Measurements from ENCODE around the gene SBNO1.

SBNO1 gene

DNA sequence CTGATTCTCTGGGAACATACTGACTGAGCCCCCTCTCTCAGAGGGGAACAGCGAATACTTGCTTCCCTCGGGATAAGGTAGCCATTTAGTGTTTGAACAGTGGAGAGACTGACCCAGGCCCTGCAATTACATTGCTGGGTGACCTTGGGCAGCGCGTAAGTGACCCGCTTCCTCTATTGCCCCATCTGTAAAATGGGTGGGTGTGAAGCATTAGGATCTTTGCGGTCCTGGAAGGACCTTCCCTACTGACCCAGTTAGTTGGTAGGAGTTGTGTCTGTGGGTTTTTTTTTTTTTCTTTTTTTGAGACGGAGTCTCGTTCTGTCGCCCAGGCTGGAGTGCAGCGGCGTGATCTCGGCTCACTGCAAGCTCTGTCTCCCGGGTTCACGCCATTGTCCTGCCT is 18.0 kb upstream of the SBNO1 start:
- TF ChIP-seq, protein P1, sequence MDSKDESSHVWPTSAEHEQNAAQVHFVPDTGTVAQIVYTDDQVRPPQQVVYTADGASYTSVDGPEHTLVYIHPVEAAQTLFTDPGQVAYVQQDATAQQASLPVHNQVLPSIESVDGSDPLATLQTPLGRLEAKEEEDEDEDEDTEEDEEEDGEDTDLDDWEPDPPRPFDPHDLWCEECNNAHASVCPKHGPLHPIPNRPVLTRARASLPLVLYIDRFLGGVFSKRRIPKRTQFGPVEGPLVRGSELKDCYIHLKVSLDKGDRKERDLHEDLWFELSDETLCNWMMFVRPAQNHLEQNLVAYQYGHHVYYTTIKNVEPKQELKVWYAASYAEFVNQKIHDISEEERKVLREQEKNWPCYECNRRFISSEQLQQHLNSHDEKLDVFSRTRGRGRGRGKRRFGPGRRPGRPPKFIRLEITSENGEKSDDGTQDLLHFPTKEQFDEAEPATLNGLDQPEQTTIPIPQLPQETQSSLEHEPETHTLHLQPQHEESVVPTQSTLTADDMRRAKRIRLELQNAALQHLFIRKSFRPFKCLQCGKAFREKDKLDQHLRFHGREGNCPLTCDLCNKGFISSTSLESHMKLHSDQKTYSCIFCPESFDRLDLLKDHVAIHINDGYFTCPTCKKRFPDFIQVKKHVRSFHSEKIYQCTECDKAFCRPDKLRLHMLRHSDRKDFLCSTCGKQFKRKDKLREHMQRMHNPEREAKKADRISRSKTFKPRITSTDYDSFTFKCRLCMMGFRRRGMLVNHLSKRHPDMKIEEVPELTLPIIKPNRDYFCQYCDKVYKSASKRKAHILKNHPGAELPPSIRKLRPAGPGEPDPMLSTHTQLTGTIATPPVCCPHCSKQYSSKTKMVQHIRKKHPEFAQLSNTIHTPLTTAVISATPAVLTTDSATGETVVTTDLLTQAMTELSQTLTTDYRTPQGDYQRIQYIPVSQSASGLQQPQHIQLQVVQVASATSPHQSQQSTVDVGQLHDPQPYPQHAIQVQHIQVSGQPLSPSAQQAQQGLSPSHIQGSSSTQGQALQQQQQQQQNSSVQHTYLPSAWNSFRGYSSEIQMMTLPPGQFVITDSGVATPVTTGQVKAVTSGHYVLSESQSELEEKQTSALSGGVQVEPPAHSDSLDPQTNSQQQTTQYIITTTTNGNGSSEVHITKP (tag by site-specific recombination; IDR thresholded peaks at IDR 0.05) = no peak
- no peak for TF ChIP-seq ZNF658 (tag by site-specific recombination; IDR thresholded peaks at IDR 0.05)
- TF ChIP-seq RBAK (tag by site-specific recombination; IDR thresholded peaks at IDR 0.05) = no peak
- TF ChIP-seq, protein P2, sequence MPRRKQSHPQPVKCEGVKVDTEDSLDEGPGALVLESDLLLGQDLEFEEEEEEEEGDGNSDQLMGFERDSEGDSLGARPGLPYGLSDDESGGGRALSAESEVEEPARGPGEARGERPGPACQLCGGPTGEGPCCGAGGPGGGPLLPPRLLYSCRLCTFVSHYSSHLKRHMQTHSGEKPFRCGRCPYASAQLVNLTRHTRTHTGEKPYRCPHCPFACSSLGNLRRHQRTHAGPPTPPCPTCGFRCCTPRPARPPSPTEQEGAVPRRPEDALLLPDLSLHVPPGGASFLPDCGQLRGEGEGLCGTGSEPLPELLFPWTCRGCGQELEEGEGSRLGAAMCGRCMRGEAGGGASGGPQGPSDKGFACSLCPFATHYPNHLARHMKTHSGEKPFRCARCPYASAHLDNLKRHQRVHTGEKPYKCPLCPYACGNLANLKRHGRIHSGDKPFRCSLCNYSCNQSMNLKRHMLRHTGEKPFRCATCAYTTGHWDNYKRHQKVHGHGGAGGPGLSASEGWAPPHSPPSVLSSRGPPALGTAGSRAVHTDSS (tag by site-specific recombination; IDR thresholded peaks at IDR 0.05) = no peak
- TF ChIP-seq, protein P3, sequence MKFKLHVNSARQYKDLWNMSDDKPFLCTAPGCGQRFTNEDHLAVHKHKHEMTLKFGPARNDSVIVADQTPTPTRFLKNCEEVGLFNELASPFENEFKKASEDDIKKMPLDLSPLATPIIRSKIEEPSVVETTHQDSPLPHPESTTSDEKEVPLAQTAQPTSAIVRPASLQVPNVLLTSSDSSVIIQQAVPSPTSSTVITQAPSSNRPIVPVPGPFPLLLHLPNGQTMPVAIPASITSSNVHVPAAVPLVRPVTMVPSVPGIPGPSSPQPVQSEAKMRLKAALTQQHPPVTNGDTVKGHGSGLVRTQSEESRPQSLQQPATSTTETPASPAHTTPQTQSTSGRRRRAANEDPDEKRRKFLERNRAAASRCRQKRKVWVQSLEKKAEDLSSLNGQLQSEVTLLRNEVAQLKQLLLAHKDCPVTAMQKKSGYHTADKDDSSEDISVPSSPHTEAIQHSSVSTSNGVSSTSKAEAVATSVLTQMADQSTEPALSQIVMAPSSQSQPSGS (tag by site-specific recombination; IDR thresholded peaks at IDR 0.05; ENCODE audit: low read depth) = no peak
- TF ChIP-seq, protein P4, sequence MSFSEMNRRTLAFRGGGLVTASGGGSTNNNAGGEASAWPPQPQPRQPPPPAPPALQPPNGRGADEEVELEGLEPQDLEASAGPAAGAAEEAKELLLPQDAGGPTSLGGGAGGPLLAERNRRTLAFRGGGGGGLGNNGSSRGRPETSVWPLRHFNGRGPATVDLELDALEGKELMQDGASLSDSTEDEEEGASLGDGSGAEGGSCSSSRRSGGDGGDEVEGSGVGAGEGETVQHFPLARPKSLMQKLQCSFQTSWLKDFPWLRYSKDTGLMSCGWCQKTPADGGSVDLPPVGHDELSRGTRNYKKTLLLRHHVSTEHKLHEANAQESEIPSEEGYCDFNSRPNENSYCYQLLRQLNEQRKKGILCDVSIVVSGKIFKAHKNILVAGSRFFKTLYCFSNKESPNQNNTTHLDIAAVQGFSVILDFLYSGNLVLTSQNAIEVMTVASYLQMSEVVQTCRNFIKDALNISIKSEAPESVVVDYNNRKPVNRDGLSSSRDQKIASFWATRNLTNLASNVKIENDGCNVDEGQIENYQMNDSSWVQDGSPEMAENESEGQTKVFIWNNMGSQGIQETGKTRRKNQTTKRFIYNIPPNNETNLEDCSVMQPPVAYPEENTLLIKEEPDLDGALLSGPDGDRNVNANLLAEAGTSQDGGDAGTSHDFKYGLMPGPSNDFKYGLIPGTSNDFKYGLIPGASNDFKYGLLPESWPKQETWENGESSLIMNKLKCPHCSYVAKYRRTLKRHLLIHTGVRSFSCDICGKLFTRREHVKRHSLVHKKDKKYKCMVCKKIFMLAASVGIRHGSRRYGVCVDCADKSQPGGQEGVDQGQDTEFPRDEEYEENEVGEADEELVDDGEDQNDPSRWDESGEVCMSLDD (tag by site-specific recombination; IDR thresholded peaks at IDR 0.05) = no peak
- no peak for TF ChIP-seq ZNF558 (tag by site-specific recombination; IDR thresholded peaks at IDR 0.05)
- no peak for TF ChIP-seq ZNF311 (tag by site-specific recombination; IDR thresholded peaks at IDR 0.05; ENCODE audit: borderline replicate concordance)
- no peak for TF ChIP-seq GLI2 (tag by site-specific recombination; IDR thresholded peaks at IDR 0.05; ENCODE audit: borderline replicate concordance, low read depth)
- no peak for TF ChIP-seq ZNF514 (tag by site-specific recombination; IDR thresholded peaks at IDR 0.05)
- no peak for TF ChIP-seq ZNF223 (tag by site-specific recombination; IDR thresholded peaks at IDR 0.05)
- no peak for TF ChIP-seq ZNF140 (tag by site-specific recombination; IDR thresholded peaks at IDR 0.05)
- no peak for TF ChIP-seq ZNF549 (tag by site-specific recombination; IDR thresholded peaks at IDR 0.05)
- no peak for TF ChIP-seq ZNF138 (tag by site-specific recombination; IDR thresholded peaks at IDR 0.05; ENCODE audit: borderline replicate concordance)
- TF ChIP-seq, protein P5, sequence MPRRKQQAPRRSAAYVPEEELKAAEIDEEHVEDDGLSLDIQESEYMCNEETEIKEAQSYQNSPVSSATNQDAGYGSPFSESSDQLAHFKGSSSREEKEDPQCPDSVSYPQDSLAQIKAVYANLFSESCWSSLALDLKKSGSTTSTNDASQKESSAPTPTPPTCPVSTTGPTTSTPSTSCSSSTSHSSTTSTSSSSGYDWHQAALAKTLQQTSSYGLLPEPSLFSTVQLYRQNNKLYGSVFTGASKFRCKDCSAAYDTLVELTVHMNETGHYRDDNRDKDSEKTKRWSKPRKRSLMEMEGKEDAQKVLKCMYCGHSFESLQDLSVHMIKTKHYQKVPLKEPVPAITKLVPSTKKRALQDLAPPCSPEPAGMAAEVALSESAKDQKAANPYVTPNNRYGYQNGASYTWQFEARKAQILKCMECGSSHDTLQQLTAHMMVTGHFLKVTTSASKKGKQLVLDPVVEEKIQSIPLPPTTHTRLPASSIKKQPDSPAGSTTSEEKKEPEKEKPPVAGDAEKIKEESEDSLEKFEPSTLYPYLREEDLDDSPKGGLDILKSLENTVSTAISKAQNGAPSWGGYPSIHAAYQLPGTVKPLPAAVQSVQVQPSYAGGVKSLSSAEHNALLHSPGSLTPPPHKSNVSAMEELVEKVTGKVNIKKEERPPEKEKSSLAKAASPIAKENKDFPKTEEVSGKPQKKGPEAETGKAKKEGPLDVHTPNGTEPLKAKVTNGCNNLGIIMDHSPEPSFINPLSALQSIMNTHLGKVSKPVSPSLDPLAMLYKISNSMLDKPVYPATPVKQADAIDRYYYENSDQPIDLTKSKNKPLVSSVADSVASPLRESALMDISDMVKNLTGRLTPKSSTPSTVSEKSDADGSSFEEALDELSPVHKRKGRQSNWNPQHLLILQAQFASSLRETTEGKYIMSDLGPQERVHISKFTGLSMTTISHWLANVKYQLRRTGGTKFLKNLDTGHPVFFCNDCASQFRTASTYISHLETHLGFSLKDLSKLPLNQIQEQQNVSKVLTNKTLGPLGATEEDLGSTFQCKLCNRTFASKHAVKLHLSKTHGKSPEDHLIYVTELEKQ (tag by site-specific recombination; IDR thresholded peaks at IDR 0.05; ENCODE audit: borderline replicate concordance) = no peak
- H3K36me3 ChIP-seq (ENCODE audit: control insufficient read depth in 2 of 2, insufficient read depth in 1 of 2, low read length in 2 of 2) = no peaks in the 10 kb centered on the region
- CTCF ChIA-PET = interaction anchor here (1.8 kb wide), 1 partner anchor 17 kb away, joined by 11 read pairs; no protein-coding TSS in a partner anchor
- POLR2A ChIA-PET = interaction anchor here (1.4 to 2.3 kb wide), 3 partner anchors 11 to 150 kb away, joined by 3 to 81 read pairs (median 23); partner anchors contain the start of genes MPHOSPH9, MTRFR and SBNO1
- H3K9me3 ChIP-seq (ENCODE audit: control insufficient read depth, insufficient read depth, low read depth, low read length) = no peaks in the 10 kb centered on the region
- H3K4me3 ChIP-seq (ENCODE audit: low read depth, low read length) = no peak overlapping the region
- no peak overlapping the region for H3K27ac ChIP-seq (ENCODE audit: extremely low read depth, low read depth, low read length)
- no peaks in the 10 kb centered on the region for H3K4me1 ChIP-seq (ENCODE audit: control insufficient read depth, insufficient read depth, low read length)

Measured in HEK293 (cell line).